Glomerular visceral epithelial cell (primary cell): ENCODE measurements around the gene ERI3.

Experiments used
- DNase-seq: peaks from one replicate; pipeline ENCODE4 v3.0.0-alpha.2; 2016; ENCODE audit errors: extremely low spot score

Gene ERI3

GRCh38 chr1:44316231-44316759 is 38.8 kb downstream of the ERI3 start:
- DNase-seq = peak; percentile 25

GRCh38 chr1:44315521-44315920 is 39.5 kb downstream of the ERI3 start:
- no peak for DNase-seq

- no peak for DNase-seq
These were observed 40.6 kb downstream of the ERI3 start for GRCh38 chr1:44314452-44314851.

GRCh38 chr1:44313265-44313918 is 41.7 kb downstream of the ERI3 start:
- DNase-seq = no peak

GRCh38 chr1:44312399-44313196 is 42.5 kb downstream of the ERI3 start:
- no peak for DNase-seq

GRCh38 chr1:44310006-44310405 is 45.1 kb downstream of the ERI3 start:
- no peak for DNase-seq

- DNase-seq = no peak
These were observed 49.1 kb downstream of the ERI3 start for GRCh38 chr1:44305962-44306422.

GRCh38 chr1:44303532-44303931 is 51.5 kb downstream of the ERI3 start:
- no peak for DNase-seq

GRCh38 chr1:44302541-44302940 is 52.5 kb downstream of the ERI3 start:
- no peak for DNase-seq

- DNase-seq = no peak
These were observed 53.6 kb downstream of the ERI3 start for GRCh38 chr1:44301442-44301841.

- DNase-seq = no peak
These were observed 54.2 kb downstream of the ERI3 start for GRCh38 chr1:44300852-44301251.

GRCh38 chr1:44297695-44298400 is 57.2 kb downstream of the ERI3 start:
- no peak for DNase-seq

GRCh38 chr1:44296806-44297205 is 58.3 kb downstream of the ERI3 start:
- DNase-seq = no peak

GRCh38 chr1:44296086-44296485 is 59.0 kb downstream of the ERI3 start:
- no peak for DNase-seq

- DNase-seq = no peak
These were observed 60.5 kb downstream of the ERI3 start for GRCh38 chr1:44294588-44295007.

GRCh38 chr1:44293761-44294315 is 61.2 kb downstream of the ERI3 start:
- no peak for DNase-seq

- DNase-seq = no peak
These were observed 62.4 kb downstream of the ERI3 start for GRCh38 chr1:44292651-44293050.

- DNase-seq = no peak
These were observed 64.6 kb downstream of the ERI3 start for GRCh38 chr1:44290250-44291094.

- no peak for DNase-seq
These were observed 65.5 kb downstream of the ERI3 start for GRCh38 chr1:44289530-44289929.

- DNase-seq = no peak
These were observed 66.2 kb downstream of the ERI3 start for GRCh38 chr1:44288883-44289282.

- DNase-seq = no peak
These were observed 70.9 kb downstream of the ERI3 start for GRCh38 chr1:44284184-44284583.
